HL-60 (cell line): ENCODE data around the gene LINS1.

ENCODE experiments used
- DNase-seq, 2 experiments: peaks; one replicate each; pipeline ENCODE4 v3.0.0-alpha.2; 2010 to 2020; ENCODE audit warnings: low read depth in 1 of 2, low spot score in 1 of 2
- H3K27ac ChIP-seq: fragments of 250-450 bp; sonication (Bioruptor Pico); replicated peaks from 2 replicates; pipeline ENCODE4 v1.5.1; 2020; ENCODE audit warnings: mild to moderate bottlenecking, moderate library complexity
- H3K27me3 ChIP-seq: fragments of 250-450 bp; sonication (Bioruptor Pico); 2 replicates; pipeline ENCODE4 v1.5.1; 2021; ENCODE audit warnings: mild to moderate bottlenecking, moderate library complexity; ENCODE audit not compliant: insufficient read depth, poor library complexity, severe bottlenecking
- H3K4me3 ChIP-seq: replicated peaks from 2 replicates; pipeline ENCODE4 v1.5.1; 2011; ENCODE audit warnings: mild to moderate bottlenecking, control low read depth, low read length; ENCODE audit not compliant: insufficient read depth
- GABPA ChIP-seq: IDR thresholded peaks from 2 replicates; pipeline ENCODE4 v1.6.1; 2012; ENCODE audit warnings: low read depth
- POLR2AphosphoS5 ChIP-seq: IDR thresholded peaks from 2 replicates; pipeline ENCODE4 v1.6.1; 2012; ENCODE audit warnings: low read depth
- SPI1 ChIP-seq: IDR thresholded peaks from 2 replicates; pipeline ENCODE4 v1.6.1; 2012; ENCODE audit warnings: low read depth, mild to moderate bottlenecking, borderline replicate concordance
- long read RNA-seq: library from polyadenylated mRNA; unstranded; transcript quantifications from one replicate; pipeline ENCODE4 v2.0.0, GENCODE V29; 2020
- TF ChIP-seq, protein P1 (sequence below): IDR thresholded peaks from 2 replicates; pipeline ENCODE4 v1.6.1; 2012; ENCODE audit warnings: low read depth; ENCODE audit not compliant: insufficient replicate concordance
- TF ChIP-seq, protein P2 (sequence below): IDR thresholded peaks from one replicate; pipeline ENCODE4 v1.5.1; 2011; ENCODE audit warnings: low read length, control low read depth, inconsistent platforms; ENCODE audit not compliant: insufficient read depth

LINS1 gene
- long read RNA-seq, full-length matches to known transcripts = 31 of 59 reads
- long read RNA-seq, partial matches to known transcripts = 1 of 59 reads
- long read RNA-seq, other reads (novel, unspliced or antisense) = 27 of 59 reads

- no peaks in the 10 kb centered on the region for H3K27me3 ChIP-seq
- H3K27ac ChIP-seq = peak within 1 kb of the TSS; percentile 80
- H3K4me3 ChIP-seq = peak within 1 kb of the TSS; percentile 100
- peak; percentile 100 for DNase-seq
- TF ChIP-seq, protein P1, sequence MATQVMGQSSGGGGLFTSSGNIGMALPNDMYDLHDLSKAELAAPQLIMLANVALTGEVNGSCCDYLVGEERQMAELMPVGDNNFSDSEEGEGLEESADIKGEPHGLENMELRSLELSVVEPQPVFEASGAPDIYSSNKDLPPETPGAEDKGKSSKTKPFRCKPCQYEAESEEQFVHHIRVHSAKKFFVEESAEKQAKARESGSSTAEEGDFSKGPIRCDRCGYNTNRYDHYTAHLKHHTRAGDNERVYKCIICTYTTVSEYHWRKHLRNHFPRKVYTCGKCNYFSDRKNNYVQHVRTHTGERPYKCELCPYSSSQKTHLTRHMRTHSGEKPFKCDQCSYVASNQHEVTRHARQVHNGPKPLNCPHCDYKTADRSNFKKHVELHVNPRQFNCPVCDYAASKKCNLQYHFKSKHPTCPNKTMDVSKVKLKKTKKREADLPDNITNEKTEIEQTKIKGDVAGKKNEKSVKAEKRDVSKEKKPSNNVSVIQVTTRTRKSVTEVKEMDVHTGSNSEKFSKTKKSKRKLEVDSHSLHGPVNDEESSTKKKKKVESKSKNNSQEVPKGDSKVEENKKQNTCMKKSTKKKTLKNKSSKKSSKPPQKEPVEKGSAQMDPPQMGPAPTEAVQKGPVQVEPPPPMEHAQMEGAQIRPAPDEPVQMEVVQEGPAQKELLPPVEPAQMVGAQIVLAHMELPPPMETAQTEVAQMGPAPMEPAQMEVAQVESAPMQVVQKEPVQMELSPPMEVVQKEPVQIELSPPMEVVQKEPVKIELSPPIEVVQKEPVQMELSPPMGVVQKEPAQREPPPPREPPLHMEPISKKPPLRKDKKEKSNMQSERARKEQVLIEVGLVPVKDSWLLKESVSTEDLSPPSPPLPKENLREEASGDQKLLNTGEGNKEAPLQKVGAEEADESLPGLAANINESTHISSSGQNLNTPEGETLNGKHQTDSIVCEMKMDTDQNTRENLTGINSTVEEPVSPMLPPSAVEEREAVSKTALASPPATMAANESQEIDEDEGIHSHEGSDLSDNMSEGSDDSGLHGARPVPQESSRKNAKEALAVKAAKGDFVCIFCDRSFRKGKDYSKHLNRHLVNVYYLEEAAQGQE = no peak
- peak; percentile 97 for TF ChIP-seq SPI1
Observed at GRCh38 chr15:100602064-100602822, at the start of gene LINS1, which contains the start of gene ASB7. Gene LINS1, minus strand, starts transcription at chr15:100602184. Its CDS starts 21,342 bp downstream, at chr15:100580842. Gene ASB7, plus strand, starts transcription at chr15:100602589. Its CDS starts 9,628 bp downstream, at chr15:100612217.

- no peak for DNase-seq
- H3K27ac ChIP-seq = no peak overlapping the region
- no peak overlapping the region for H3K4me3 ChIP-seq
- no peaks in the 10 kb centered on the region for H3K27me3 ChIP-seq
- TF ChIP-seq GABPA (no peak), POLR2AphosphoS5 (no peak), SPI1 (no peak)
- TF ChIP-seq, protein P1 = no peak
- TF ChIP-seq, protein P2, sequence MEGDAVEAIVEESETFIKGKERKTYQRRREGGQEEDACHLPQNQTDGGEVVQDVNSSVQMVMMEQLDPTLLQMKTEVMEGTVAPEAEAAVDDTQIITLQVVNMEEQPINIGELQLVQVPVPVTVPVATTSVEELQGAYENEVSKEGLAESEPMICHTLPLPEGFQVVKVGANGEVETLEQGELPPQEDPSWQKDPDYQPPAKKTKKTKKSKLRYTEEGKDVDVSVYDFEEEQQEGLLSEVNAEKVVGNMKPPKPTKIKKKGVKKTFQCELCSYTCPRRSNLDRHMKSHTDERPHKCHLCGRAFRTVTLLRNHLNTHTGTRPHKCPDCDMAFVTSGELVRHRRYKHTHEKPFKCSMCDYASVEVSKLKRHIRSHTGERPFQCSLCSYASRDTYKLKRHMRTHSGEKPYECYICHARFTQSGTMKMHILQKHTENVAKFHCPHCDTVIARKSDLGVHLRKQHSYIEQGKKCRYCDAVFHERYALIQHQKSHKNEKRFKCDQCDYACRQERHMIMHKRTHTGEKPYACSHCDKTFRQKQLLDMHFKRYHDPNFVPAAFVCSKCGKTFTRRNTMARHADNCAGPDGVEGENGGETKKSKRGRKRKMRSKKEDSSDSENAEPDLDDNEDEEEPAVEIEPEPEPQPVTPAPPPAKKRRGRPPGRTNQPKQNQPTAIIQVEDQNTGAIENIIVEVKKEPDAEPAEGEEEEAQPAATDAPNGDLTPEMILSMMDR = no peak
Observed at GRCh38 chr15:100651253-100651652, 49.3 kb upstream of the LINS1 start.

GRCh38 chr15:100650685-100651084 lies 48.7 kb upstream of the LINS1 start:
- Histone ChIP-seq H3K4me3 (no peak overlapping the region), H3K27ac (no peak overlapping the region), H3K27me3 (no peaks in the 10 kb centered on the region)
- TF ChIP-seq GABPA (no peak), POLR2AphosphoS5 (no peak), SPI1 (no peak)
- TF ChIP-seq, protein P2 = no peak
- TF ChIP-seq, protein P1 = no peak
- DNase-seq = no peak
